Ovary (tissue), 9 donors: ENCODE results near the gene CBX8. TPM values are rescaled to one million over a fixed set of nuclear protein-coding genes. Genes with fewer than 3 reads are reported as not detected.

Source experiments
- DNase-seq, 5 donors: peaks; one replicate each; pipeline ENCODE4 v3.0.0-alpha.2; 2019 to 2020
- H3K27ac ChIP-seq, 2 donors: fragments of 200-600 bp; one replicate each; pipeline versions ENCODE4 v1.5.1 to v1.8.0; 2019 to 2022
- H3K27me3 ChIP-seq: fragments of 200-600 bp; one replicate; pipeline ENCODE4 v1.8.0; 2022
- H3K36me3 ChIP-seq: fragments of 200-600 bp; sonication (generic); one replicate; pipeline ENCODE4 v1.5.1; 2019
- H3K4me1 ChIP-seq: one replicate; pipeline ENCODE4 v1.8.1; 2013; ENCODE audit warnings: mild to moderate bottlenecking, moderate library complexity; ENCODE audit not compliant: insufficient read depth
- H3K4me3 ChIP-seq: fragments of 200-600 bp; sonication (generic); one replicate; pipeline ENCODE4 v1.5.1; 2017
- H3K9me3 ChIP-seq, 2 donors: fragments of 200-600 bp in 1 of 2; sonication (generic) in 1 of 2; one replicate each; pipeline versions ENCODE4 v1.5.1 to v1.8.1; 2013 to 2019; ENCODE audit warnings: mild to moderate bottlenecking in 1 of 2, moderate library complexity in 1 of 2
- EP300 ChIP-seq: sonication (generic); formaldehyde crosslinking; IDR thresholded peaks from one replicate; pipeline ENCODE4 v1.6.1; 2017; ENCODE audit warnings: antibody characterized with exemption
- POLR2A ChIP-seq: fragments of 450-650 bp; IDR thresholded peaks from one replicate; pipeline ENCODE4 v1.6.1; 2017; ENCODE audit warnings: antibody characterized with exemption, mild to moderate bottlenecking, moderate library complexity
- WGBS, 3 donors: extraction: QIAGEN DNeasy Blood & Tissue Kit in 1 of 3; methylation state at CpG; one replicate each; pipeline versions ENCODE4 v1.1.5 to v1.1.7; 2013 to 2017; 5-methylcytosine and 5-hydroxymethylcytosine counted together
- intact Hi-C, 4 donors: fragments of 100-400 bp; cut with DNase I; formaldehyde crosslinking; loops; one replicate each; pipeline versions ENCODE4 v1.11.0 to v1.15.1; 2022 to 2023
- polyA plus RNA-seq, 2 donors: library from polyadenylated mRNA; stranded (reverse); fragments of 200-250 nt in 1 of 2; fragments of 350-450 nt in 1 of 2; fragmentation: Illumina TruSeq in 1 of 2; extraction: RNeasy Lipid Tissue Mini Kit (QIAGEN cat#74804) in 1 of 2; gene quantifications; one replicate each; pipeline ENCODE4 v1.2.3, GENCODE V29; 2013 to 2014
- total RNA-seq, 7 donors: library from RNA; depleted of rRNA in 2 of 7; stranded (reverse); fragments of >200 nt in 2 of 7; fragmentation: NEBNext Ultra II Directional in 3 of 7; extraction: Animal tissue kit (Norgen Biotek cat#: 25700) in 3 of 7; gene quantifications; one replicate each; pipeline versions ENCODE4 v1.1.0 to v1.2.4, GENCODE V29; 2016 to 2023
- TF ChIP-seq, protein P1 (sequence below), 3 donors: fragments of 450-650 bp in 2 of 3; fragments of 200-600 bp in 1 of 3; IDR thresholded peaks; one replicate each; pipeline versions ENCODE4 v1.5.1 to v1.8.0; 2016 to 2022; ENCODE audit warnings: antibody characterized with exemption in 3 of 3, mild to moderate bottlenecking in 1 of 3
- donor health status: DM: no; HTN: no; CAD: no; lungs with moderate emphysema.
- donor health status: DM: no; HTN: no; CAD: no.
- donor health status: Bipolar disorder and iron deficiency.
- donor health status: DM: yes; HTN: yes; CAD: no.
- donor health status: DM: no; HTN: no; CAD: no.
- donor health status: DM: yes; HTN: yes; CAD: no.

CBX8 gene
- total and polyA plus RNA-seq, 9 donors, result 0.60 to 7.0 (median 3.2) TPM

DNA sequence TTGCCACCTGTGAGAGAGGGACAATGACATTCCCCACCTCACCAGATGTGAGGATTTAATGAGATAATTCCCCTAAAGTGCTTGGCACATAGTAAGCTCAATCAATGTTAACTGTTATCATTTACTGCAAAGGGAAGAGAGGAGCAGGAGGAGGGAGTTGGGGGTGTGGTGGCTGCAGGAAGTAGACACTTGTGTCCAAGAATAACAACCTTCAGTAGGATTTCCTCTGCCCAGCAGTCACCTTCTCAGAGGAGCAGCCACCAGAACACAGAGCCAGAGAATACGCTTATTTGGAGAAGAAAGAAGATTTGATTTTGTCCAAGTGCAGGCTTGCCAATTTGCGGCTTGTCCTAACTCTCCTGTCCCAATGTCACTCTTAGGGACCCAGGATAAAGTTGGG, 32.1 kb upstream of the CBX8 start:
- intact Hi-C loops, result no loop called here
- Histone ChIP-seq H3K4me3 (no peak overlapping the region), H3K27me3 (no peaks in the 10 kb centered on the region), H3K36me3 (no peaks in the 10 kb centered on the region), H3K4me1 (peaks cover 12% of the 10 kb centered on the region), H3K27ac (no peak overlapping the region), H3K9me3 (no peaks in the 10 kb centered on the region)
- whole genome bisulfite sequencing, 3 donors, result 82 to 90% (median 83%) methylated on average over 2 of the region's 2 CpGs
- TF ChIP-seq, protein P1, sequence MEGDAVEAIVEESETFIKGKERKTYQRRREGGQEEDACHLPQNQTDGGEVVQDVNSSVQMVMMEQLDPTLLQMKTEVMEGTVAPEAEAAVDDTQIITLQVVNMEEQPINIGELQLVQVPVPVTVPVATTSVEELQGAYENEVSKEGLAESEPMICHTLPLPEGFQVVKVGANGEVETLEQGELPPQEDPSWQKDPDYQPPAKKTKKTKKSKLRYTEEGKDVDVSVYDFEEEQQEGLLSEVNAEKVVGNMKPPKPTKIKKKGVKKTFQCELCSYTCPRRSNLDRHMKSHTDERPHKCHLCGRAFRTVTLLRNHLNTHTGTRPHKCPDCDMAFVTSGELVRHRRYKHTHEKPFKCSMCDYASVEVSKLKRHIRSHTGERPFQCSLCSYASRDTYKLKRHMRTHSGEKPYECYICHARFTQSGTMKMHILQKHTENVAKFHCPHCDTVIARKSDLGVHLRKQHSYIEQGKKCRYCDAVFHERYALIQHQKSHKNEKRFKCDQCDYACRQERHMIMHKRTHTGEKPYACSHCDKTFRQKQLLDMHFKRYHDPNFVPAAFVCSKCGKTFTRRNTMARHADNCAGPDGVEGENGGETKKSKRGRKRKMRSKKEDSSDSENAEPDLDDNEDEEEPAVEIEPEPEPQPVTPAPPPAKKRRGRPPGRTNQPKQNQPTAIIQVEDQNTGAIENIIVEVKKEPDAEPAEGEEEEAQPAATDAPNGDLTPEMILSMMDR (IDR thresholded peaks at IDR 0.05), result no peak
- no peak for TF ChIP-seq POLR2A
- no peak for TF ChIP-seq EP300
- no peak for DNase-seq

DNA sequence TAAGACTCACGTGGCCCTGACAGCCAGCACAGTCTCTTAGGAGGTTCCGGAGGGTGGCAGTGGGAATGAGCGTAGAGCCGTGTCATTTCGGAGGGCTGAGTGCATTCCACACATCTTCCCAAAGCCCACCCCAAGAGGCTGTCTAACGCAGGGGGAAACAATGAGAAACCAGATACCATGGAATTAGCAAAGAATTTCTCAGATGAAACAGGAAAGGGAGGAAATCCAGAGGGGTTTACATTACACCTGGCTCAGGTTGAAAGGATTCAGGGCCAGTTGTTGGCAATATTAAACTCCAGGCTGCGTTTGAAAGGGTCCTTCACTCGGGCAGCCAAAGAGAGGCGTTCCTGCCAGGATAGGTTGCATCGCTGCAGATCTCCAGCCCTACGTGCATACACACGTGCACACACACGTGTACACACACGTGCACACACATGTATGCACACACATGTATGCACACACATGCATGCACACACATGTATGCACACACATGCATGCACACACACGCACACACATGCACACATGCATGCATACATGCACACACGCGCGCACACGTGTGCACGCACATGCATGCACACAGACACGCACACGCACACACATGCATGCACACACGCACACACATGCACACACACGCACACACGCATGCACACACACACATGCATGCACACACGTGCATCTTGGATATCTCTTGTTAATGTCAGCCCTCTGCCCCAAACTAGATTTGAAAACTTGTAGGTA, 30.1 kb upstream of the CBX8 start:
- H3K36me3 ChIP-seq, result no peaks in the 10 kb centered on the region
- H3K4me1 ChIP-seq, result peaks cover 8% of the 10 kb centered on the region
- no peak overlapping the region for H3K4me3 ChIP-seq
- WGBS, 3 donors, result 79 to 84% (median 82%) methylated on average over 26 of the region's 26 CpGs
- no peaks in the 10 kb centered on the region for H3K27me3 ChIP-seq
- no peaks in the 10 kb centered on the region for H3K9me3 ChIP-seq
- H3K27ac ChIP-seq, result no peak overlapping the region
- DNase-seq, result no peak
- TF ChIP-seq, protein P1 (IDR thresholded peaks at IDR 0.05), result peak in 1 of 3 donors; percentile 8
- TF ChIP-seq POLR2A, result no peak
- intact Hi-C loops, result no loop called here

DNA sequence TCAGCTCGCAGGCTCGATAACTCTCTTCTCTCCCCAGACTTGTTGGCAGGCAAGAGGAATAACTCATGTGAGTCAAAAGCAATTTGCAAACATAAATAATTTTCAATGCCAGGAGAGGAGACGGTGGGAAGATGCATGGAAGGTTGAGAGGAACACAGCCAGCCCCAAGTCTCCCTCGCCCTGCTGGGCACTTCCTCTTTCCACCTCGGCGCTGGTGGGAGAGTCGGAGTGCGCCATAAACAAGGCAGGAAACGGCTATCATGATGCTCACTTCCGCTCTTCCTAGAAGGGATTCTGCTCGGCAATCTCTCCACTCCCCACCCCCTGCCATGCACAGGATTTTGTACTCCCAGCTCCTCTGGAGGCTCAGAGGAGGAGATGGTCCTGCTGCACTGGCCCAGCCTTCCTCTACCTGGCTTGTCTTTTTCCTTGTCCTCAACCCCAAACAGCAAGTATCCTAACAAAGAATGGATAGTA, 29.4 kb upstream of the CBX8 start:
- TF ChIP-seq, protein P1 (IDR thresholded peaks at IDR 0.05), result no peak
- TF ChIP-seq POLR2A, result no peak
- no peak for TF ChIP-seq EP300
- Histone ChIP-seq H3K4me3 (no peak overlapping the region), H3K36me3 (no peaks in the 10 kb centered on the region), H3K4me1 (peaks cover 3% of the 10 kb centered on the region), H3K27me3 (no peaks in the 10 kb centered on the region), H3K27ac (no peak overlapping the region), H3K9me3 (no peaks in the 10 kb centered on the region)
- WGBS, 3 donors, result 5 to 11% (median 5%) methylated on average over 11 of the region's 11 CpGs
- intact Hi-C loops, result no loop called here
- DNase-seq, result no peak

DNA sequence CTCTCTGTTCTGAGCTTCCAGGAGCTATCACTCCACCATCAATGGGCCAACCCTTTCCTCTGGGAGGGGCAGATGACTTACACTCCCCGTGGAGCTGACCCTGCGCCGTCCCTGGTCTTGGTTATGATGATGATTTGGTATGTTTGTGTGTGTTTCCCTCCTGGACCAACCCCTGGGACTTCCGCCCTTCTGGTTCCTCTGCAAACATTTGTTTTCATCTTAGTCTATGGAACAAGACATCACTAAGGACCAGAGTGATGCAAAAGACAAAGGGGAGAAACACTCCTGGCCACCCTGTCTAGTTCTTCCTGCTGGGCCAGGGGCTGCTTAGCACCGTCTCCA, 28.7 kb upstream of the CBX8 start:
- intact Hi-C loops, result no loop called here
- TF ChIP-seq, protein P1 (IDR thresholded peaks at IDR 0.05), result no peak
- no peak for TF ChIP-seq EP300
- no peak for TF ChIP-seq POLR2A
- Histone ChIP-seq H3K4me1 (peaks cover 3% of the 10 kb centered on the region), H3K27ac (no peak overlapping the region), H3K4me3 (no peak overlapping the region), H3K9me3 (no peaks in the 10 kb centered on the region), H3K36me3 (no peaks in the 10 kb centered on the region), H3K27me3 (no peaks in the 10 kb centered on the region)
- WGBS, 3 donors, result 93 to 95% (median 94%) methylated on average over 5 of the region's 5 CpGs
- no peak for DNase-seq
